D721Med (cell line): Measurements from ENCODE around the gene TRIM33.
"Not testable (repeated sequence)": the region's sequence is repeated elsewhere in the genome, so short reads cannot be mapped to it uniquely, and the experiment has no call there.

Experiments used
- DNase-seq: peaks from one replicate; pipeline ENCODE4 v3.0.0; 2011; ENCODE audit warnings: low spot score; ENCODE audit not compliant: insufficient read length
- FAIRE-seq: peaks from 2 replicates; lab custom pipeline; 2011; peaks lifted over from hg19 to GRCh38; lab: Jason Lieb, UNC
- CTCF ChIP-seq: IDR thresholded peaks from 2 replicates; pipeline ENCODE4 v1.5.1; 2012; ENCODE audit warnings: mild to moderate bottlenecking, control low read depth; ENCODE audit not compliant: insufficient read depth; ENCODE audit errors: missing control alignments

Gene TRIM33

GRCh38 chr1:114488739-114489138 lies 22.3 kb downstream of the TRIM33 start:
- no peak for FAIRE-seq
- no peak for TF ChIP-seq CTCF
- DNase-seq = no peak

- DNase-seq (no peak), FAIRE-seq (no peak)
- no peak for TF ChIP-seq CTCF
These were observed 25.7 kb downstream of the TRIM33 start for GRCh38 chr1:114485286-114485685.

- FAIRE-seq = no peak
- no peak for TF ChIP-seq CTCF
- no peak for DNase-seq
These were observed 28.4 kb downstream of the TRIM33 start for GRCh38 chr1:114482585-114482984.

- not testable (repeated sequence) for FAIRE-seq, DNase-seq
These were observed 31.4 kb downstream of the TRIM33 start for GRCh38 chr1:114479636-114480035.

- TF ChIP-seq CTCF = no peak
- FAIRE-seq (no peak), DNase-seq (no peak)
These were observed 31.9 kb downstream of the TRIM33 start for GRCh38 chr1:114479134-114479533.

GRCh38 chr1:114473796-114474195 lies 37.2 kb downstream of the TRIM33 start:
- TF ChIP-seq CTCF = no peak
- no peak for DNase-seq
- FAIRE-seq = no peak

GRCh38 chr1:114472408-114472807 lies 38.6 kb downstream of the TRIM33 start:
- TF ChIP-seq CTCF = no peak
- FAIRE-seq = no peak
- DNase-seq = no peak

- FAIRE-seq (no peak), DNase-seq (no peak)
- no peak for TF ChIP-seq CTCF
These were observed 40.3 kb downstream of the TRIM33 start for GRCh38 chr1:114470681-114471080.
